ENCODE measurements around the gene PLA2R1.

GRCh38 chr2:160087854-160088745, 25.7 kb upstream of the PLA2R1 start:
- TF ChIP-seq POLR2A (IDR thresholded peaks at IDR 0.05) = no peak
- TF ChIP-seq CTCF (IDR thresholded peaks at IDR 0.05) = no peak
